GM12891 (cell line): ENCODE measurements around the gene PLG.
A peak's percentile ranks its signal among the peaks of the same experiment; 100 is the strongest.
"Not testable (repeated sequence)": the region's sequence is repeated elsewhere in the genome, so short reads cannot be mapped to it uniquely, and the experiment has no call there.

Experiments used
- DNase-seq: peaks from one replicate; pipeline ENCODE4 v3.0.0; 2011; ENCODE audit warnings: low spot score; ENCODE audit not compliant: insufficient read length
- FAIRE-seq: peaks from 2 replicates; lab custom pipeline; 2011; peaks lifted over from hg19 to GRCh38; lab: Jason Lieb, UNC
- PAX5 ChIP-seq: IDR thresholded peaks from 2 replicates; pipeline ENCODE4 v1.6.1; 2011; ENCODE audit warnings: low read length, moderate library complexity, mild to moderate bottlenecking; ENCODE audit not compliant: insufficient read depth, severe bottlenecking
- POLR2A ChIP-seq: IDR thresholded peaks from 2 replicates; pipeline ENCODE4 v1.6.1; 2011; ENCODE audit warnings: low read depth, low read length, control low read depth
- POLR2AphosphoS5 ChIP-seq: IDR thresholded peaks from 2 replicates; pipeline ENCODE4 v1.6.1; 2011; ENCODE audit warnings: low read depth, low read length, control low read depth
- POU2F2 ChIP-seq: IDR thresholded peaks from 2 replicates; pipeline ENCODE4 v1.6.1; 2011; ENCODE audit warnings: low read depth, mild to moderate bottlenecking, control low read depth, low read length, moderate library complexity
- SPI1 ChIP-seq: IDR thresholded peaks from 2 replicates; pipeline ENCODE4 v1.6.1; 2011; ENCODE audit warnings: low read depth, low read length, control low read depth
- TAF1 ChIP-seq: IDR thresholded peaks from 2 replicates; pipeline ENCODE4 v1.6.1; 2011; ENCODE audit warnings: low read depth, low read length, control low read depth

PLG gene

GRCh38 chr6:160714731-160715316 is 12.8 kb downstream of the PLG start:
- TF ChIP-seq PAX5 (no peak), TAF1 (no peak)
- DNase-seq = no peak
- FAIRE-seq = no peak

- FAIRE-seq (no peak), DNase-seq (no peak)
- TF ChIP-seq SPI1 = no peak
- TF ChIP-seq POLR2A = no peak
- no peak for TF ChIP-seq POU2F2
- TF ChIP-seq TAF1 = no peak
- no peak for TF ChIP-seq PAX5
- no peak for TF ChIP-seq POLR2AphosphoS5
Observed at GRCh38 chr6:160730911-160731310, 28.9 kb downstream of the PLG start.

- DNase-seq (no peak), FAIRE-seq (peak; percentile 94)
- TF ChIP-seq POLR2AphosphoS5 (no peak), POLR2A (no peak), PAX5 (no peak), TAF1 (no peak), POU2F2 (no peak), SPI1 (no peak)
Observed at GRCh38 chr6:160733050-160733646, 31.1 kb downstream of the PLG start.

- FAIRE-seq (no peak), DNase-seq (no peak)
- no peak for TF ChIP-seq POLR2AphosphoS5
- no peak for TF ChIP-seq SPI1
- TF ChIP-seq TAF1 = no peak
- no peak for TF ChIP-seq POU2F2
- TF ChIP-seq PAX5 = no peak
- TF ChIP-seq POLR2A = no peak
Observed at GRCh38 chr6:160734627-160735026, 32.6 kb downstream of the PLG start.

- DNase-seq (no peak), FAIRE-seq (no peak)
- TF ChIP-seq SPI1 (no peak), PAX5 (no peak)
Observed at GRCh38 chr6:160735523-160735922, 33.5 kb downstream of the PLG start.

GRCh38 chr6:160737934-160738333 is 35.9 kb downstream of the PLG start:
- TF ChIP-seq SPI1 = no peak
- TF ChIP-seq POLR2AphosphoS5 = no peak
- no peak for TF ChIP-seq TAF1
- TF ChIP-seq POU2F2 = no peak
- no peak for TF ChIP-seq PAX5
- no peak for TF ChIP-seq POLR2A
- FAIRE-seq (no peak), DNase-seq (no peak)

- no peak for TF ChIP-seq POLR2A
- no peak for TF ChIP-seq POLR2AphosphoS5
- no peak for TF ChIP-seq TAF1
- no peak for TF ChIP-seq POU2F2
- no peak for TF ChIP-seq SPI1
- no peak for TF ChIP-seq PAX5
- DNase-seq (no peak), FAIRE-seq (no peak)
Observed at GRCh38 chr6:160739955-160740354, 37.9 kb downstream of the PLG start.

- peak; percentile 64; the same call in 1 of the 2 replicates for TF ChIP-seq POU2F2
- TF ChIP-seq PAX5 = peak; percentile 34
- peak; percentile 100 for FAIRE-seq
- not testable (repeated sequence) for DNase-seq
Observed at GRCh38 chr6:160741012-160741411, 39.0 kb downstream of the PLG start.

GRCh38 chr6:160742090-160742489 is 40.0 kb downstream of the PLG start:
- no peak for DNase-seq
- FAIRE-seq = peak; percentile 45
- no peak for TF ChIP-seq POLR2AphosphoS5
- TF ChIP-seq POLR2A = no peak
- no peak for TF ChIP-seq TAF1
- no peak for TF ChIP-seq SPI1
- no peak for TF ChIP-seq PAX5
- TF ChIP-seq POU2F2 = no peak

- no peak for DNase-seq
- TF ChIP-seq TAF1 (no peak), PAX5 (no peak), POLR2A (no peak), POU2F2 (no peak), SPI1 (no peak), POLR2AphosphoS5 (no peak)
- peak; percentile 90 for FAIRE-seq
Observed at GRCh38 chr6:160750276-160750689, 48.2 kb downstream of the PLG start.

- not testable (repeated sequence) for FAIRE-seq
Observed at GRCh38 chr6:160753211-160753610, 51.2 kb downstream of the PLG start.

More at GRCh38 chr6:160753211-160753610, 51.2 kb downstream of the PLG start:
- not testable (repeated sequence) for DNase-seq
